Measurements from ENCODE around the gene SLC4A8. TPM values are rescaled to one million over a fixed set of nuclear protein-coding genes. Genes with fewer than 3 reads are reported as not detected.

SLC4A8 gene
- total and polyA plus RNA-seq, 2 donors (not counting 3 experiments of a cell fraction or from before 2014, with no cell fraction given), result 4.7 to 9.7 TPM

DNA sequence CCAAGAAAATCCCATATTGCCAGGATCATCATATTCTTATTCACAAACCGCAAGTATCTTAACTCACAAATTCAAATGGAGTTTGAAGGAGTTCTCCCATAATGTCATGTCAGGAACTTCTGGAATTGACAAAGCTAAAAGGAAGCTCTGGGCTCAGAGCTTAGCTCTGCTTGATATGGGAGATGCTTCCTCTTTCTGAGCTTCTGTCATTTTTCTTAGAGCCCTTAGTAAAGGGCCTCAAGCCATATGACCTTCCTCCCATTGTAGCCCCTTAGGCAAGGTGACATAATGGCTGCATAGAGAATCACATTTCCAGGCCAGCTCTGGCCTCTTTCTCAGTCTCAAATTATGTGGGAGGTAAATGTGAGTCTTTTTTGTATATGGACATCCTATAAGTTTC is 40.9 kb downstream of the SLC4A8 start:
- Histone ChIP-seq H4K20me1 (replicated peaks; ENCODE audit: control insufficient read depth, extremely low read depth, insufficient read depth, low read length) (no peaks in the 10 kb centered on the region), H3K36me3 (ENCODE audit: control insufficient read depth in 2 of 2, extremely low read depth in 1 of 2, insufficient read depth in 2 of 2, low read length in 2 of 2) (no peaks in the 10 kb centered on the region), H3K9me1 (replicated peaks; ENCODE audit: control insufficient read depth, extremely low read depth, insufficient read depth, low read length) (no peaks in the 10 kb centered on the region), H3K79me2 (ENCODE audit: control insufficient read depth, insufficient read depth, low read length) (no peaks in the 10 kb centered on the region), H3K9me3 (replicated peaks; ENCODE audit: control insufficient read depth, insufficient read depth, low read length) (no peaks in the 10 kb centered on the region), H2AFZ (ENCODE audit: low read depth, low read length) (no peak overlapping the region), H3K27ac (ENCODE audit: insufficient read depth, low read depth, low read length) (no peak overlapping the region), H3K9ac (replicated peaks; ENCODE audit: extremely low read depth, insufficient read depth, low read length) (no peak overlapping the region), H3K27me3 (ENCODE audit: control insufficient read depth in 2 of 2, insufficient read depth in 2 of 2, low read length in 2 of 2) (no peaks in the 10 kb centered on the region), H3K4me2 (ENCODE audit: insufficient read depth, low read length) (no peak overlapping the region), H3K4me1 (ENCODE audit: control insufficient read depth, extremely low read depth, insufficient read depth, low read length) (no peaks in the 10 kb centered on the region), H3K4me3 (replicated peaks in 1 of 3; ENCODE audit: insufficient read depth in 1 of 3, low read depth in 1 of 3, low read length in 3 of 3) (no peak overlapping the region)
- CTCF ChIA-PET, result interaction anchor here (1.0 kb wide), 1 partner anchor 15 kb away, joined by 3 read pairs; no protein-coding TSS in a partner anchor
- POLR2A ChIA-PET, result no interaction called here
- FAIRE-seq (no peak), DNase-seq (ENCODE audit: low read depth, low spot score) (no peak)
- dilution Hi-C loops (cut with MboI; ENCODE audit: extremely low pct_ligation_motif_present, low sequenced_read_pairs), result no loop called here
- intact Hi-C loops (cut with micrococcal nuclease), result no loop called here
- no peak for TF ChIP-seq MYC (IDR thresholded peaks at IDR 0.05; ENCODE audit: low read depth, low read length)
- BruUV-seq (replicated peaks), result no TSS peak

DNA sequence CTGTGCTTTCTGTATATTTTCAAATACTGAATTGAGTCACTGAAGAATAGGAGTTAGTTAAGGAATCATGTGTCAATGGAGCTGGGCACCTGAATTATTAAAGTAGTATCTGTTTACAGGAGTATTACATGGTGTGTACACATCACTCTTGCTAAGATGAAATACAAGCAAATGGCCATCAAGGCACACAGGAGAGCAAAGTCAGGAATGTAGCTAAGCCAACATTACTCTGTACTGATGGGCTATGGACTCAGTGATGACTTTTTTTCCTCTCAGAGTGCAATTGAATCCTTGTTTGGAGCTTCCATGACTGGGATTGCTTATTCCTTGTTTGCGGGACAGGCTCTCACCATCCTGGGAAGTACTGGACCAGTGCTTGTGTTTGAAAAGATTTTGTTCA is 45.5 kb downstream of the SLC4A8 start:
- Histone ChIP-seq H3K79me2 (ENCODE audit: control insufficient read depth, insufficient read depth, low read length) (no peaks in the 10 kb centered on the region), H3K9me3 (replicated peaks; ENCODE audit: control insufficient read depth, insufficient read depth, low read length) (no peaks in the 10 kb centered on the region), H3K27ac (ENCODE audit: insufficient read depth, low read depth, low read length) (no peak overlapping the region), H4K20me1 (replicated peaks; ENCODE audit: control insufficient read depth, extremely low read depth, insufficient read depth, low read length) (no peaks in the 10 kb centered on the region), H2AFZ (ENCODE audit: low read depth, low read length) (no peak overlapping the region), H3K9me1 (replicated peaks; ENCODE audit: control insufficient read depth, extremely low read depth, insufficient read depth, low read length) (no peaks in the 10 kb centered on the region), H3K9ac (replicated peaks; ENCODE audit: extremely low read depth, insufficient read depth, low read length) (no peak overlapping the region), H3K4me1 (ENCODE audit: control insufficient read depth, extremely low read depth, insufficient read depth, low read length) (peaks cover 3% of the 10 kb centered on the region), H3K4me2 (ENCODE audit: insufficient read depth, low read length) (no peak overlapping the region), H3K4me3 (replicated peaks in 1 of 3; ENCODE audit: insufficient read depth in 1 of 3, low read depth in 1 of 3, low read length in 3 of 3) (no peak overlapping the region), H3K27me3 (ENCODE audit: control insufficient read depth in 2 of 2, insufficient read depth in 2 of 2, low read length in 2 of 2) (no peaks in the 10 kb centered on the region), H3K36me3 (ENCODE audit: control insufficient read depth in 2 of 2, extremely low read depth in 1 of 2, insufficient read depth in 2 of 2, low read length in 2 of 2) (no peaks in the 10 kb centered on the region)
- FAIRE-seq (no peak), DNase-seq (ENCODE audit: low read depth, low spot score) (no peak)
- ChIA-PET CTCF (interaction anchor here (0.7 to 1.4 kb wide), 3 partner anchors 8 to 15 kb away, joined by 3 to 4 read pairs (median 3); no protein-coding TSS in a partner anchor), POLR2A (no interaction called here)
- BruUV-seq (replicated peaks), result no TSS peak
- no peak for TF ChIP-seq FOS (IDR thresholded peaks at IDR 0.05; ENCODE audit: borderline replicate concordance, insufficient read depth, low read length)
- TF ChIP-seq POLR2AphosphoS5 (IDR thresholded peaks at IDR 0.05; ENCODE audit: insufficient read depth, low read depth, low read length), result no peak
- TF ChIP-seq, protein P1, sequence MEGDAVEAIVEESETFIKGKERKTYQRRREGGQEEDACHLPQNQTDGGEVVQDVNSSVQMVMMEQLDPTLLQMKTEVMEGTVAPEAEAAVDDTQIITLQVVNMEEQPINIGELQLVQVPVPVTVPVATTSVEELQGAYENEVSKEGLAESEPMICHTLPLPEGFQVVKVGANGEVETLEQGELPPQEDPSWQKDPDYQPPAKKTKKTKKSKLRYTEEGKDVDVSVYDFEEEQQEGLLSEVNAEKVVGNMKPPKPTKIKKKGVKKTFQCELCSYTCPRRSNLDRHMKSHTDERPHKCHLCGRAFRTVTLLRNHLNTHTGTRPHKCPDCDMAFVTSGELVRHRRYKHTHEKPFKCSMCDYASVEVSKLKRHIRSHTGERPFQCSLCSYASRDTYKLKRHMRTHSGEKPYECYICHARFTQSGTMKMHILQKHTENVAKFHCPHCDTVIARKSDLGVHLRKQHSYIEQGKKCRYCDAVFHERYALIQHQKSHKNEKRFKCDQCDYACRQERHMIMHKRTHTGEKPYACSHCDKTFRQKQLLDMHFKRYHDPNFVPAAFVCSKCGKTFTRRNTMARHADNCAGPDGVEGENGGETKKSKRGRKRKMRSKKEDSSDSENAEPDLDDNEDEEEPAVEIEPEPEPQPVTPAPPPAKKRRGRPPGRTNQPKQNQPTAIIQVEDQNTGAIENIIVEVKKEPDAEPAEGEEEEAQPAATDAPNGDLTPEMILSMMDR (IDR thresholded peaks at IDR 0.05; ENCODE audit: extremely low read depth in 1 of 2, insufficient read depth in 1 of 2, low read depth in 1 of 2, low read length in 2 of 2), result no peak
- TF ChIP-seq GATA2 (IDR thresholded peaks at IDR 0.05; ENCODE audit: insufficient read depth, insufficient read length, low read depth, low read length), result no peak
- no peak for TF ChIP-seq MYC (IDR thresholded peaks at IDR 0.05; ENCODE audit: low read depth, low read length)
- TF ChIP-seq JUN (IDR thresholded peaks at IDR 0.05; ENCODE audit: borderline replicate concordance, insufficient read depth, insufficient read length, low read depth), result no peak
- TF ChIP-seq, protein P2, sequence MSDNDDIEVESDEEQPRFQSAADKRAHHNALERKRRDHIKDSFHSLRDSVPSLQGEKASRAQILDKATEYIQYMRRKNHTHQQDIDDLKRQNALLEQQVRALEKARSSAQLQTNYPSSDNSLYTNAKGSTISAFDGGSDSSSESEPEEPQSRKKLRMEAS (IDR thresholded peaks at IDR 0.05; ENCODE audit: insufficient read depth, insufficient read length), result no peak
- TF ChIP-seq POLR2A (IDR thresholded peaks at IDR 0.05; ENCODE audit: low read depth, low read length), result no peak
- no peak for TF ChIP-seq EZH2 (IDR thresholded peaks at IDR 0.05; ENCODE audit: borderline replicate concordance, low read depth, low read length, severe bottlenecking)
- intact Hi-C loops (cut with micrococcal nuclease), result no loop called here
- dilution Hi-C loops (cut with MboI; ENCODE audit: extremely low pct_ligation_motif_present, low sequenced_read_pairs), result no loop called here
